IMR-90 (cell line): Measurements from ENCODE around the gene EGF. TPM values are rescaled to one million over a fixed set of nuclear protein-coding genes. Genes with fewer than 3 reads are reported as not detected.

Experiments used
- ATAC-seq: fragments of 200-7000 bp; cut with Tn5 transposase; 2 replicates; pipeline ENCODE4 v1.9.1; 2020; ENCODE audit warnings: low read depth, mild to moderate bottlenecking, moderate library complexity
- BruUV-seq: library from RNA; stranded (reverse); fragments of 400-500 nt; replicated peaks from 2 replicates; lab custom pipeline; 2021; lab: Mats Ljungman, UMichigan
- CTCF ChIA-PET: fragments of 300-600 bp; formaldehyde crosslinking; extraction: SDS; loops from one replicate; lab custom pipeline; 2021; ENCODE audit warnings: antibody characterized with exemption; lab: Yijun Ruan, JAX
- POLR2A ChIA-PET: fragments of 300-600 bp; sonication (Branson Sonifier 250); formaldehyde crosslinking; loops from one replicate; lab custom pipeline; 2022; ENCODE audit warnings: antibody characterized with exemption; ENCODE audit not compliant: unreplicated experiment; lab: Charles Lee
- DNase-seq: peaks from one replicate; pipeline ENCODE4 v3.0.0; 2013
- H2AFZ ChIP-seq: replicated peaks from 2 replicates; pipeline ENCODE3; 2013; ENCODE audit warnings: low read length, mild to moderate bottlenecking; ENCODE audit not compliant: poor library complexity
- H2AK5ac ChIP-seq: 2 replicates; pipeline ENCODE4 v1.6.1; 2013; ENCODE audit warnings: low read depth, low read length, inconsistent platforms
- H2AK9ac ChIP-seq: replicated peaks from 2 replicates; pipeline ENCODE3; 2013; ENCODE audit warnings: mild to moderate bottlenecking, low read depth, low read length, moderate library complexity; ENCODE audit not compliant: poor library complexity
- H2BK120ac ChIP-seq: 2 replicates; pipeline ENCODE4 v1.6.1; 2013; ENCODE audit warnings: low read depth, low read length, inconsistent platforms
- H2BK15ac ChIP-seq: 3 replicates; pipeline ENCODE4 v1.6.1; 2013; ENCODE audit warnings: low read depth, low read length, inconsistent platforms
- H2BK20ac ChIP-seq: 2 replicates; pipeline ENCODE4 v1.6.1; 2013; ENCODE audit warnings: low read depth, mild to moderate bottlenecking, inconsistent platforms, low read length, moderate library complexity
- H2BK5ac ChIP-seq: 2 replicates; pipeline ENCODE4 v1.6.1; 2013; ENCODE audit warnings: mild to moderate bottlenecking, low read depth, low read length, inconsistent platforms; ENCODE audit not compliant: poor library complexity, severe bottlenecking
- H3K14ac ChIP-seq: replicated peaks from 2 replicates; pipeline ENCODE4 v1.6.1; 2013; ENCODE audit warnings: low read depth, low read length, inconsistent platforms
- H3K18ac ChIP-seq: 2 replicates; pipeline ENCODE4 v1.6.1; 2013; ENCODE audit warnings: low read depth, low read length, control low read depth
- H3K23ac ChIP-seq: 2 replicates; pipeline ENCODE4 v1.6.1; 2013; ENCODE audit warnings: low read depth, low read length, inconsistent platforms
- H3K27ac ChIP-seq: 2 replicates; pipeline ENCODE4 v1.5.1; 2013; ENCODE audit warnings: mild to moderate bottlenecking, control low read depth, low read length; ENCODE audit not compliant: insufficient read depth
- H3K27me3 ChIP-seq: 2 replicates; pipeline ENCODE4 v1.6.1; 2013; ENCODE audit warnings: low read length; ENCODE audit not compliant: control insufficient read depth, insufficient read depth
- H3K36me3 ChIP-seq: 2 replicates; pipeline ENCODE4 v1.6.1; 2013; ENCODE audit warnings: low read length, mixed read lengths; ENCODE audit not compliant: control insufficient read depth, insufficient read depth
- H3K4ac ChIP-seq: 2 replicates; pipeline ENCODE4 v1.6.1; 2013; ENCODE audit warnings: low read depth, low read length, inconsistent platforms
- H3K4me1 ChIP-seq: 2 replicates; pipeline ENCODE4 v1.6.1; 2013; ENCODE audit warnings: low read length, mixed read lengths; ENCODE audit not compliant: control insufficient read depth, insufficient read depth
- H3K4me2 ChIP-seq: 2 replicates; pipeline ENCODE4 v1.6.1; 2013; ENCODE audit warnings: low read depth, mild to moderate bottlenecking, control low read depth, low read length, moderate library complexity
- H3K4me3 ChIP-seq: 2 replicates; pipeline ENCODE4 v1.5.1; 2013; ENCODE audit warnings: low read depth, mild to moderate bottlenecking, control low read depth, low read length, moderate library complexity; ENCODE audit not compliant: insufficient read depth
- H3K56ac ChIP-seq: 2 replicates; pipeline ENCODE4 v1.6.1; 2013; ENCODE audit warnings: low read length, inconsistent platforms; ENCODE audit not compliant: insufficient read depth; ENCODE audit errors: extremely low read depth
- H3K79me1 ChIP-seq, 2 experiments: 2 replicates each; pipeline ENCODE4 v1.6.1; 2013; ENCODE audit warnings: low read length in 2 of 2, inconsistent platforms in 1 of 2, low read depth in 1 of 2
- H3K9ac ChIP-seq: 2 replicates; pipeline ENCODE4 v1.6.1; 2013; ENCODE audit warnings: low read depth, low read length, control low read depth
- H3K9me1 ChIP-seq: 2 replicates; pipeline ENCODE4 v1.6.1; 2013; ENCODE audit warnings: low read length, inconsistent platforms; ENCODE audit not compliant: insufficient read depth
- H3K9me3 ChIP-seq: 2 replicates; pipeline ENCODE4 v1.6.1; 2013; ENCODE audit warnings: low read length; ENCODE audit not compliant: control insufficient read depth, insufficient read depth
- H4K20me1 ChIP-seq: 2 replicates; pipeline ENCODE4 v1.6.1; 2013; ENCODE audit warnings: low read length, inconsistent platforms; ENCODE audit not compliant: insufficient read depth
- H4K5ac ChIP-seq: 2 replicates; pipeline ENCODE4 v1.6.1; 2013; ENCODE audit warnings: mild to moderate bottlenecking, low read depth, low read length, control low read depth
- H4K8ac ChIP-seq, 2 experiments: 2 replicates each; pipeline ENCODE4 v1.6.1; 2013; ENCODE audit warnings: low read depth in 2 of 2, low read length in 2 of 2, control low read depth in 1 of 2, inconsistent platforms in 1 of 2
- H4K91ac ChIP-seq: 2 replicates; pipeline ENCODE4 v1.6.1; 2013; ENCODE audit warnings: low read depth, low read length, inconsistent platforms; ENCODE audit not compliant: insufficient read depth
- BHLHE40 ChIP-seq: fragments of 150-350 bp; IDR thresholded peaks from 2 replicates; pipeline ENCODE4 v1.6.1; 2016; ENCODE audit warnings: mild to moderate bottlenecking, low read depth, low read length
- CEBPB ChIP-seq: IDR thresholded peaks from 2 replicates; pipeline ENCODE4 v1.6.1; 2012; ENCODE audit warnings: low read depth, low read length, improper control_type of control experiment
- FOS ChIP-seq: fragments of 150-350 bp; IDR thresholded peaks from 2 replicates; pipeline ENCODE4 v1.6.1; 2016; ENCODE audit warnings: low read depth, low read length
- MAFK ChIP-seq: IDR thresholded peaks from 2 replicates; pipeline ENCODE4 v1.6.1; 2012; ENCODE audit warnings: low read depth, low read length, improper control_type of control experiment
- MXI1 ChIP-seq: IDR thresholded peaks from 2 replicates; pipeline ENCODE4 v1.6.1; 2012; ENCODE audit warnings: low read depth, mild to moderate bottlenecking, low read length, moderate library complexity, borderline replicate concordance
- RAD21 ChIP-seq: IDR thresholded peaks from 2 replicates; pipeline ENCODE4 v1.6.1; 2012; ENCODE audit warnings: low read length, improper control_type of control experiment
- SMC3 ChIP-seq: fragments of 150-350 bp; IDR thresholded peaks from 2 replicates; pipeline ENCODE4 v1.6.1; 2016; ENCODE audit warnings: low read depth, mild to moderate bottlenecking, antibody characterized with exemption, low read length, moderate library complexity
- WGBS, 2 experiments: methylation state at CpG; one replicate each; pipeline versions ENCODE4 v1.1.5 to v1.1.7; 2013; ENCODE audit warnings: missing lambda C conversion rate in 2 of 2; ENCODE audit not compliant: insufficient read length in 1 of 2; ENCODE audit errors: extremely low coverage in 2 of 2; 5-methylcytosine and 5-hydroxymethylcytosine counted together
- dilution Hi-C: fragments of 300-500 bp; cut with HindIII; formaldehyde crosslinking; loops from one replicate; pipeline ENCODE4 v1.14.3; 2018; ENCODE audit warnings: low sequenced_read_pairs; ENCODE audit not compliant: unreplicated experiment
- in situ Hi-C: fragments of 300-500 bp; cut with MboI; formaldehyde crosslinking; loops from 3 replicates; pipeline ENCODE4 v1.14.3; 2019; ENCODE audit warnings: low sequenced_read_pairs, inconsistent platforms, mixed read lengths
- intact Hi-C: fragments of 100-400 bp; cut with micrococcal nuclease; formaldehyde crosslinking; loops from 2 replicates; pipeline ENCODE4 v1.10.0; 2022
- polyA plus RNA-seq, 3 experiments: library from polyadenylated mRNA; depleted of rRNA; stranded (reverse); fragments of >200 nt; gene quantifications; 2 replicates each; pipeline ENCODE4 v1.2.3, GENCODE V29; 2012; ENCODE audit warnings: low replicate concordance in 1 of 3
- total RNA-seq: library from RNA; depleted of rRNA; stranded (reverse); fragments of >200 nt; gene quantifications from 2 replicates; pipeline ENCODE4 v1.2.3, GENCODE V29; 2012
- TF ChIP-seq, protein P1 (sequence below): fragments of 150-350 bp; IDR thresholded peaks from 2 replicates; pipeline ENCODE4 v1.6.1; 2017; ENCODE audit warnings: mild to moderate bottlenecking, antibody characterized with exemption, low read length, low read depth
- TF ChIP-seq, protein P2 (sequence below): conservative IDR thresholded peaks from 2 replicates; pipeline ENCODE4 v1.5.1; 2012; ENCODE audit warnings: mild to moderate bottlenecking, low read depth, low read length, improper control_type of control experiment

Gene EGF
- total and polyA plus RNA-seq, 2 of the 4 experiments (the other 2 are of a cell fraction) = 1.7 to 2.2 TPM

DNA sequence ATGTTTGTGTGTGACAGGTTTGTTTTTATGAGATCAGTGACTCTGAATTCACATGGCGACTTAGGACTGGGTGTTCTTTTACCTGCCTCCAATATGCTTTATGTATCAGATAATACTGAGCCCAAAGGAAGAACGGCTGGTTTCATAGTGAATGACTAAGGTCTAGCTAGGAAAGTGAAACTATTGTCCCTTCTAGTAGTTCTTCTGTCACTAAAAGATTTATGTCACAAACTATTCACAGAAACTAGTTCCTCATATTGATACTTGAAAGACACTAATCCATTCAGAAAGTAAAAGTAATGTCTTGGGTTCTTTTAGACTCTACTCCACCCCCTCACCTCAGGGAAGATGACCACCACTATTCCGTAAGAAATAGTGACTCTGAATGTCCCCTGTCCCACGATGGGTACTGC, 81.7 kb downstream of the EGF start:
- in situ Hi-C loops (no loop called here), intact Hi-C loops (loop anchor here (10.0 kb wide), 1 partner anchor 1380 kb away; no protein-coding TSS in a partner anchor), dilution Hi-C loops (no loop called here)
- Histone ChIP-seq H3K23ac (no peak overlapping the region), H4K5ac (no peak overlapping the region), H2BK5ac (no peak overlapping the region), H4K20me1 (no peaks in the 10 kb centered on the region), H2BK20ac (no peak overlapping the region), H3K4me3 (no peak overlapping the region), H2BK120ac (no peak overlapping the region), H3K27me3 (peaks cover 2% of the 10 kb centered on the region; the same call in 1 of the 2 replicates), H3K79me1 (no peaks in the 10 kb centered on the region), H4K91ac (no peak overlapping the region), H3K9me1 (no peaks in the 10 kb centered on the region), H3K9ac (no peak overlapping the region), H2BK15ac (no peak overlapping the region), H3K14ac (no peak overlapping the region), H3K36me3 (no peaks in the 10 kb centered on the region), H3K4me1 (no peaks in the 10 kb centered on the region), H3K18ac (no peak overlapping the region), H4K8ac (no peak overlapping the region), H2AFZ (no peak overlapping the region), H3K9me3 (no peaks in the 10 kb centered on the region), H3K4ac (no peak overlapping the region), H2AK5ac (no peak overlapping the region), H3K27ac (no peak overlapping the region), H2AK9ac (no peak overlapping the region), H3K4me2 (no peak overlapping the region), H3K56ac (no peak overlapping the region)
- TF ChIP-seq, protein P1, sequence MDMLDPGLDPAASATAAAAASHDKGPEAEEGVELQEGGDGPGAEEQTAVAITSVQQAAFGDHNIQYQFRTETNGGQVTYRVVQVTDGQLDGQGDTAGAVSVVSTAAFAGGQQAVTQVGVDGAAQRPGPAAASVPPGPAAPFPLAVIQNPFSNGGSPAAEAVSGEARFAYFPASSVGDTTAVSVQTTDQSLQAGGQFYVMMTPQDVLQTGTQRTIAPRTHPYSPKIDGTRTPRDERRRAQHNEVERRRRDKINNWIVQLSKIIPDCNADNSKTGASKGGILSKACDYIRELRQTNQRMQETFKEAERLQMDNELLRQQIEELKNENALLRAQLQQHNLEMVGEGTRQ = no peak
- TF ChIP-seq FOS (no peak), MAFK (no peak), RAD21 (no peak), MXI1 (no peak), SMC3 (no peak), BHLHE40 (no peak), CEBPB (no peak)
- TF ChIP-seq, protein P2, sequence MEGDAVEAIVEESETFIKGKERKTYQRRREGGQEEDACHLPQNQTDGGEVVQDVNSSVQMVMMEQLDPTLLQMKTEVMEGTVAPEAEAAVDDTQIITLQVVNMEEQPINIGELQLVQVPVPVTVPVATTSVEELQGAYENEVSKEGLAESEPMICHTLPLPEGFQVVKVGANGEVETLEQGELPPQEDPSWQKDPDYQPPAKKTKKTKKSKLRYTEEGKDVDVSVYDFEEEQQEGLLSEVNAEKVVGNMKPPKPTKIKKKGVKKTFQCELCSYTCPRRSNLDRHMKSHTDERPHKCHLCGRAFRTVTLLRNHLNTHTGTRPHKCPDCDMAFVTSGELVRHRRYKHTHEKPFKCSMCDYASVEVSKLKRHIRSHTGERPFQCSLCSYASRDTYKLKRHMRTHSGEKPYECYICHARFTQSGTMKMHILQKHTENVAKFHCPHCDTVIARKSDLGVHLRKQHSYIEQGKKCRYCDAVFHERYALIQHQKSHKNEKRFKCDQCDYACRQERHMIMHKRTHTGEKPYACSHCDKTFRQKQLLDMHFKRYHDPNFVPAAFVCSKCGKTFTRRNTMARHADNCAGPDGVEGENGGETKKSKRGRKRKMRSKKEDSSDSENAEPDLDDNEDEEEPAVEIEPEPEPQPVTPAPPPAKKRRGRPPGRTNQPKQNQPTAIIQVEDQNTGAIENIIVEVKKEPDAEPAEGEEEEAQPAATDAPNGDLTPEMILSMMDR = no peak
- ChIA-PET POLR2A (no interaction called here), CTCF (no interaction called here)
- BruUV-seq = no TSS peak
- no CpG with 5 or more reads among the region's 4 CpGs for WGBS, 2 experiments
- no peak for DNase-seq
- ATAC-seq = no peak
